PC-9 (cell line): ENCODE measurements around the gene LINGO1.

Experiments
- CTCF ChIP-seq: fragments of 200-600 bp; sonication (generic); conservative IDR thresholded peaks from 2 replicates; pipeline ENCODE4 v1.6.1; 2017; ENCODE audit warnings: mixed run types, antibody characterized with exemption, mild to moderate bottlenecking, moderate library complexity
- EZH2 ChIP-seq: fragments of 200-600 bp; sonication (generic); IDR thresholded peaks from 2 replicates; pipeline ENCODE4 v1.8.0; 2017; ENCODE audit warnings: antibody characterized with exemption, low read depth

GRCh38 chr15:77624868-77625267 lies 7.8 kb downstream of the LINGO1 start:
- TF ChIP-seq CTCF, result no peak
- TF ChIP-seq EZH2, result no peak
